Liver (tissue), 3 donors: ENCODE measurements around the gene EP400.

ENCODE experiments used
- ATF3 ChIP-seq: IDR thresholded peaks from 2 replicates; pipeline ENCODE4 v1.6.1; 2016; ENCODE audit warnings: antibody characterized with exemption
- CTCF ChIP-seq: fragments of 150-350 bp; IDR thresholded peaks from 2 replicates; pipeline ENCODE4 v1.5.1; 2017; ENCODE audit warnings: improper control_type of control experiment, low read depth, low read length; ENCODE audit not compliant: missing input control
- EGR1 ChIP-seq, 2 donors: IDR thresholded peaks; 2 replicates each; pipeline ENCODE4 v1.6.1; 2016 to 2018; ENCODE audit warnings: antibody characterized with exemption in 2 of 2, low read depth in 2 of 2
- JUND ChIP-seq, 2 donors: IDR thresholded peaks; 2 replicates each; pipeline ENCODE4 v1.6.1; 2016; ENCODE audit warnings: antibody characterized with exemption in 2 of 2
- MAX ChIP-seq: IDR thresholded peaks from 2 replicates; pipeline ENCODE4 v1.6.1; 2016; ENCODE audit warnings: antibody characterized with exemption
- RAD21 ChIP-seq, 2 donors: IDR thresholded peaks; 2 replicates each; pipeline ENCODE4 v1.6.1; 2016; ENCODE audit warnings: antibody characterized with exemption in 2 of 2, mild to moderate bottlenecking in 2 of 2
- SP1 ChIP-seq: IDR thresholded peaks from 2 replicates; pipeline ENCODE4 v1.6.1; 2018; ENCODE audit warnings: antibody characterized with exemption, mild to moderate bottlenecking
- donor health status: healthy.
- donor health status: healthy.

GRCh38 chr12:131910302-131911027 is 39.3 kb upstream of the EP400 start:
- no peak for TF ChIP-seq CTCF
- TF ChIP-seq EGR1 (IDR thresholded peaks at IDR 0.05; ENCODE audit: low read depth in 2 of 2), result no peak
- TF ChIP-seq JUND (IDR thresholded peaks at IDR 0.05), result no peak
- TF ChIP-seq ATF3, result no peak
- no peak for TF ChIP-seq SP1
- TF ChIP-seq MAX, result no peak
- TF ChIP-seq RAD21 (IDR thresholded peaks at IDR 0.05), result no peak
